Endothelial cell of umbilical vein (primary cell): ENCODE results near the gene PRKG1.

Experiments
- FOS ChIP-seq: IDR thresholded peaks from 2 replicates; pipeline ENCODE4 v1.6.1; 2011; ENCODE audit warnings: mild to moderate bottlenecking, low read length, moderate library complexity, borderline replicate concordance; ENCODE audit not compliant: insufficient read depth
- JUN ChIP-seq: IDR thresholded peaks from 2 replicates; pipeline ENCODE4 v1.6.1; 2011; ENCODE audit warnings: borderline replicate concordance, low read depth; ENCODE audit not compliant: insufficient read length, insufficient read depth
- POLR2A ChIP-seq: IDR thresholded peaks from 2 replicates; pipeline ENCODE4 v1.6.1; 2012; ENCODE audit warnings: low read depth, mild to moderate bottlenecking, control low read depth, low read length
- TF ChIP-seq, protein P1 (sequence below), 2 donors: IDR thresholded peaks; 1 replicate in 1 of 2; 2 replicates in 1 of 2; pipeline ENCODE4 v1.5.1; 2011; ENCODE audit warnings: low read length in 2 of 2, mild to moderate bottlenecking in 2 of 2, moderate library complexity in 2 of 2, control low read depth in 1 of 2, inconsistent platforms in 1 of 2, low read depth in 1 of 2; ENCODE audit not compliant: insufficient read depth in 1 of 2; ENCODE audit errors: extremely low read depth in 1 of 2
- TF ChIP-seq, protein P2 (sequence below): IDR thresholded peaks from 2 replicates; pipeline ENCODE4 v1.6.1; 2011; ENCODE audit not compliant: insufficient read depth, insufficient read length

DNA sequence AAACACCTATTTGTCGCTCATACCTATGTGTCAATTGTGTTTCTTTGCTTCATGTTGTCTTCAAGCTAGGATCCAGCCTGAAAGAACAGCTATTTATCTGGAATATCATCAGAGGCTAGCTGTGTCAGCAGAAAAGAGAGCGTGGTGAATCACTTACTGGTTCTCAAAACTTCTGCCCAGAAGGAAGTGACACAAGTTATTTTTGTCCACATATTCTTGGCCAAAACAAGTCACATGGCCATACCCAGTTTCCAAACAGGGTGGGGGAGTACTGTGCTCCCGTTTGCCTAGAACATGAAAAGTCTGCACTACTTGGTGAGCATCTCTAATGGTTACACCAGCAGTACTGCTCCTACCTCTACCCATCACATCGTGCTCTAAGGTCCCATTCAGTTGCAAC lies 786.0 kb downstream of the PRKG1 start:
- TF ChIP-seq, protein P1, sequence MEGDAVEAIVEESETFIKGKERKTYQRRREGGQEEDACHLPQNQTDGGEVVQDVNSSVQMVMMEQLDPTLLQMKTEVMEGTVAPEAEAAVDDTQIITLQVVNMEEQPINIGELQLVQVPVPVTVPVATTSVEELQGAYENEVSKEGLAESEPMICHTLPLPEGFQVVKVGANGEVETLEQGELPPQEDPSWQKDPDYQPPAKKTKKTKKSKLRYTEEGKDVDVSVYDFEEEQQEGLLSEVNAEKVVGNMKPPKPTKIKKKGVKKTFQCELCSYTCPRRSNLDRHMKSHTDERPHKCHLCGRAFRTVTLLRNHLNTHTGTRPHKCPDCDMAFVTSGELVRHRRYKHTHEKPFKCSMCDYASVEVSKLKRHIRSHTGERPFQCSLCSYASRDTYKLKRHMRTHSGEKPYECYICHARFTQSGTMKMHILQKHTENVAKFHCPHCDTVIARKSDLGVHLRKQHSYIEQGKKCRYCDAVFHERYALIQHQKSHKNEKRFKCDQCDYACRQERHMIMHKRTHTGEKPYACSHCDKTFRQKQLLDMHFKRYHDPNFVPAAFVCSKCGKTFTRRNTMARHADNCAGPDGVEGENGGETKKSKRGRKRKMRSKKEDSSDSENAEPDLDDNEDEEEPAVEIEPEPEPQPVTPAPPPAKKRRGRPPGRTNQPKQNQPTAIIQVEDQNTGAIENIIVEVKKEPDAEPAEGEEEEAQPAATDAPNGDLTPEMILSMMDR (IDR thresholded peaks at IDR 0.05; ENCODE audit: extremely low read depth in 1 of 2, insufficient read depth in 1 of 2, low read depth in 1 of 2, low read length in 2 of 2): no peak
- TF ChIP-seq FOS (no peak), POLR2A (no peak), JUN (no peak)
- TF ChIP-seq, protein P2, sequence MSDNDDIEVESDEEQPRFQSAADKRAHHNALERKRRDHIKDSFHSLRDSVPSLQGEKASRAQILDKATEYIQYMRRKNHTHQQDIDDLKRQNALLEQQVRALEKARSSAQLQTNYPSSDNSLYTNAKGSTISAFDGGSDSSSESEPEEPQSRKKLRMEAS: no peak
